Measurements from ENCODE around the gene ADM.
"Not testable (repeated sequence)": the region's sequence is repeated elsewhere in the genome, so short reads cannot be mapped to it uniquely, and the experiment has no call there.

Gene ADM, protein sequence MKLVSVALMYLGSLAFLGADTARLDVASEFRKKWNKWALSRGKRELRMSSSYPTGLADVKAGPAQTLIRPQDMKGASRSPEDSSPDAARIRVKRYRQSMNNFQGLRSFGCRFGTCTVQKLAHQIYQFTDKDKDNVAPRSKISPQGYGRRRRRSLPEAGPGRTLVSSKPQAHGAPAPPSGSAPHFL

DNA sequence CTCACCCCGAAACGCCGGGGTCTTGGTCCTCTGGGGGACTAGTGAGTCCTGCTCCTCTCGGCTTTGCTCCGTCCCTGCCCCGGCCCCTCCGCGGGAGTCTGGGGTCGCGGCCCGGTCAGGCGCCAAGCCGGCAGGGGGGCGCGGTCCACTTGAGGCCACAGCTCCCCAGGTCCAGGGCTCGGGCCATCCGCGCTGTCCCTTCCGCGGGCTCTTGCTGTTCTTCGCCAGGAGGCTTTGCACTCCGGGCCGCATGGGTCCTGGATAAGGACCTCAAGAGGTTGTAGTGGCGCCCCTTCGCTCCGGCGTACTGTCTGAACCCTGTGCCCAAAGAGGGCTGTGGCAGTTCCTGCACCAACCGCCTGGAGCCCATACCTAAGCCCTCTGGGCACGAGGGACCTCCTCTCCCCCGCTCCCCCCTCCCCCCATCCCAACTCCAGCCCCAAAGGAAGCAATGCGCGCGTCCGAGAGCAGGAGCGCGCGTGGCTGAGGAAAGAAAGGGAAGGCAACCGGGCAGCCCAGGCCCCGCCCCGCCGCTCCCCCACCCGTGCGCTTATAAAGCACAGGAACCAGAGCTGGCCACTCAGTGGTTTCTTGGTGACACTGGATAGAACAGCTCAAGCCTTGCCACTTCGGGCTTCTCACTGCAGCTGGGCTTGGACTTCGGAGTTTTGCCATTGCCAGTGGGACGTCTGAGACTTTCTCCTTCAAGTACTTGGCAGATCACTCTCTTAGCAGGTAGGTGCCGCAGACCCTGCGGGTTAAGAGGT is at the start of gene ADM:
TSS of gene ADM (plus strand) at position 579 of the 767 bp plus-strand sequence. CDS start 628 bp downstream, outside the sequence.
- peak; percentile 94 for DNase-seq

DNA sequence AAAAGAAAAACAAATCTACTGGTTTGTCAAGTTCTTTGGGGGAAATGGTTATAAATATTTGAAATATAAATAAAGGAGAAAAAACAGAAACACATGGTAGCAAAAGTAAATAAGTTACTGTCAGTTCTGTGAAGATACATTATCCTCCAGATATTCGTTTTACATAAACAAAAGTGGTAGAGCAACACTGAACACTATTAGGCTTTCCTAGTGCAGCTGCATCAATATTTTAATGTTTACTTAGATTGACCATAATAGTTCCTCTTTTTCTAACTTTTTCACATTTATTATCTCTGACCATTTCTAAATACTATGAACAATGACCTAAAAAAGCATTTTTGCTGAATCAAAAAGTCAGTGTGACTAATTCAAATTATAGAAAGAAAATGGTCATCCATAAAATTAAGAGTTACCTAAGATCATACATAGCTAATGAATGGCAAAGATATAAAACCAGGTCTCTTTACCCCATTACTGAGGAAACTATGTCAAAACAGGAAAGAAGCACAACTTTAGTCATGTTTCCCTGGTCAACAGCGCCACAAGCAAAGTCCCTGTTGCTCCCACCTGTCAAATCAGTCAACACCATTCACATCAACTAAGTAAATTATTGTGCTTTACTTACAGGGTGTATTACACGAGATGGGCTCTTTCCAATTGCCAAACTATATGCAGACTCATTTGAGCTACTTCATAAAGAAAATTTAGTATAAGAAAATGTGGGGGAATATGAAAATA is 49.3 kb upstream of the ADM start:
- DNase-seq: no peak

DNA sequence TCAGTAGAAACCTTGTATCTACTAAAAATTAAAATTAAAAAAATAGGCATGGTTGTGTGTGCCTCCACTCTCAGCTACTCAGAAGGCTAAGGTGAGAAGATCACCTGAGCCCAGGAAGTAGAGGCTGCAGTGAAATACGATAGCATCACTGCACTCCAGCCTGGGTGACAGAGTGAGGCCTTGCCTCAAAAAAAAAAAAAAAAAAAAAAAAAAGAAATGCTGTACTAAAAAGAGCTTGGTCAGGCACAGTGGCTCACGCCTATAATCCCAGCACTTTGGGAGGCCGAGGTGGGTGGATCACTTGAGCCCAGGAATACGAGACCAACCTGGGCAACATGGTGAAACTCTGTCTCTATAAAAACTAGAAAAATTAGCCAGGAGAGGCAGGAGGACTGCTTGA is 47.4 kb upstream of the ADM start:
- no peak for DNase-seq

DNA sequence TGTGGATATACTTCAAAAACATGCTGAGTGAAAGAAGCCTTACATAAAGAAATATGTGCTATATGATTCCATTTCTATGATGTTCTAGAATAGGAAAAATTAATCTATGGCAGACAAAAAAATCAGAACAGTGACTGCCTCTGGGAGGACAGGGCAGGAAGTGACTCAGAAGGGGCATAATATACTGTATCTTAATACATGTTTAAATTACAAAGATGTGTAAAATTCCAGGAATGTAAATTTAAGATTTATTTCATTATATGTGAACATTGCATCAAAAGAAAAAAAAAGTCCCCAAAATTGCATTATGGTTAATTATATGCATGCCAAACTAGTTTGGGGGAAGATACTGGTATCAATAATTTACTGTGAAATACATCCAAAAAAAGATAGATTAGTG is 43.1 kb upstream of the ADM start:
- peak; percentile 74 for DNase-seq

DNA sequence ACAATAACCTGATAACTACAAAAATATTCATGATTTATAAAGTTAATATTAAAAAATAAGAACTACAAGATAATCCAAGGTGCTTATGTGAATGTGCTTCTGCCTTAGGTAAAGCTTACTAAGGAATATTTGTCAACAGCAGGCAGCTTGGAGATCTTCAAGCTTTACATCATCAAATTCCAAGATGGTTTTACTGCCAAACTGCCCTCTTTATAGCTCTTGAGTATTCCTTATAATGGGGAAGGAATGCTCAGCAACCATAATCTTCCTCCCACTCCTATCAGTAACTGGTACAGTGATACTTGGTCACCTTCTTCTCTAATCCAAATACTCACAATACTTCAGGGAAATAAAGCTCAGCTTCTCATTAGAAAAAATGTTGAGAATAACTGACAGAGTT is 40.9 kb upstream of the ADM start:
- peak; percentile 72 for DNase-seq

DNA sequence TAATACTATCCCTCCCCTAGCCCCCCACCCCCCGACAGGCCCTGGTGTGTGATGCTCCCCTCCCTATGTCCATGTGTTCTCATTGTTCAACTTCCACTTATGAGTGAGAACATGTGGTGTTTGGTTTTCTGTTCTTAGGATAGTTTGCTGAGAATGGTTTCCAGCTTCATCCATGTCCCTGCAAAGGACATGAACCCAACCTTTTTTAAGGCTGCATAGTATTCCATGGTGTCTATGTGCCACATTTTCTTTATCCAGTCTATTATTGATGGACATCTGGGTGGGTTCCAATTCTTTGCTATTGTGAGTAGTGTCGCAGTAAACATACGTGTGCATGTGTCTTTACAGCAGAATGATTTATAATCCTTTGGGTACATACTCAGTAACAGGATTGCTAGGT is 40.2 kb upstream of the ADM start:
- not testable (repeated sequence) for DNase-seq

DNA sequence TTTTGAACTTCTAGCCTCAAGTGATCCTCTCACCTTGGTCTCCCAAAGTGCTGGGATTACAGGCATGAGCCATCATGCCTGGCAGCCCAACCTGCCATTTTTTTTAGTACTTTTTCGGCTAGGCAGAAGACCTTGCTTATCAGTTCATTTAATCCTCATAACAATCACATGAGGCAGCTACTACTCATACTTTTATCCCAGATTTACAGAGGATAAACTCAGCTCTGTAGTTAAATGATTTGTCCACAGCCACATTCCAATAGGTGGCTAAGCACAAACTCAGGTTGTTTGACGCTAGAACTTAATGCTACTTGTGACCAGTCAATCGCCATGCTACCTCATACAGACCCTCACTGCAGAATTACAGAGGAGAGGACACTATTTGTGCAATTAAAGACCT is 38.9 kb upstream of the ADM start:
- DNase-seq: no peak

DNA sequence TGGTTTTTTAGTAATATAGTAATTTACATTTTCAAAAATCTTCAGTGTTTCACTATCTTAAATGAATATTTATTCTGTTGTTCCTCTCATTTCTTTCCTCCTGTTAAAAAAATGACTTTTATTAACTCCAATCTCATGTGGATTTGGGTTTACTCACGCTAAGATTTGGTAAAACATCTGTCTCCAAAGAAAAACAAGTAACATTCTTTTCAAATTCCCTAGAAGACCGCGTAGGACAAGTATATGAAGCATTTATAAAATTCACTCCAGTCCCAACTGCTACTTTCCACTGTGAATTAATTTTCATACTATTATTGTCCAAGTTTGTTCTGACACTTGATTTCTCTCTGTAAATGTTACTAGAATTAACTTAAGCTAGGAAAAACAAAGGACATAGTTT is 37.1 kb upstream of the ADM start:
- no peak for DNase-seq

DNA sequence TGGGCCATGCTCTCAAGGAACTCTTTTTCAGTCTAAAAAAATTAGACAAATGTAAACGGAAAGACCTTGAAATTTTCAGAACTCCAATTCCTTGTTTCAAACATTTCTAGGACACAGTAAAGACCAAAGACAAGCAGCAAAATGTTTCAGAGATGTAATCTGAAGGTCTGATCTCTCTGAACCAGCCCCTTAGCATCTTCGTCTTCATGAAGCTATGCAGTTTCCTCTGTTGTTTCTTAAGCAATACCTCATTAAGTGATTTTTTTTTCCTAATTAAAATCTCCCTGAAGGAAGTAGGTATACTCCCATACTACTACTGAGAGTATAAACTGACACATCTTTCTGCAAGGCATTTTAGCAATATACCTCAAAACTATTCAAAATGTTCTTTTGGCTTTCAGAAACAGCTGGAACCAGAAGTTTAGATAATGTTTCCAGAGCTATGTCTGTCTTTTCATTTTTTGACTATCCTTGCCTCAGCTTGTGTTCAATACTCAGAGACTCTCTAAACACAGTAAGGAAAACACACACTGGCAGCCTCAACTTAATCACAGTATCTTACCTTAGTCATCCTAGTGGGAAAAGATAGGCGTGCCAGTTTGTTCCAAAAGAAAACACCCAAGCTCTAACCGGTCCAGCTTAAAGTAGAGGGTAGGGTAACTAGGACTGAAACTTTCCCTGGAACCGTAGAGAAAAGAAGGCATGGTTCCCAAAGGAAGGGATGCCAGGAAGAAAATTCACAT is 36.0 kb upstream of the ADM start:
- no peak for DNase-seq

DNA sequence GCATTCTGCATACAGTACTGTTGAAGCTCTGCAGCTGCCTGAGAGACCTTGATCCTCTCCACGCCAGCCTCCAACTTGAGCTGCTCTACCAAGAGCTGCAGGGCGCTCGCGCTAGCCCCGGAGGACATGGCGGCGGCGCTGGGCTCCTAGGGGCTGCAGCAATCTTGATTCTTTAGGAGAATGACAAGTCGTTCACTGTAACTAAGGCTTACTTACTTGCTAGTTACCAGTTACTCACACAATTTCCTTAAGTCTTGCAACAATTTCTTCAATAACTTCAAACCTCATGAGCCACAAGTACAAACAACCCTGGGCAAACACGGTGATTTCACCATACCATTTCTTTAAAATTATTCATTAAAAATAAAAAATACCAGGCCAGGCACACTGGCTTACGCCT is 32.7 kb upstream of the ADM start:
- peak; percentile 33 for DNase-seq

DNA sequence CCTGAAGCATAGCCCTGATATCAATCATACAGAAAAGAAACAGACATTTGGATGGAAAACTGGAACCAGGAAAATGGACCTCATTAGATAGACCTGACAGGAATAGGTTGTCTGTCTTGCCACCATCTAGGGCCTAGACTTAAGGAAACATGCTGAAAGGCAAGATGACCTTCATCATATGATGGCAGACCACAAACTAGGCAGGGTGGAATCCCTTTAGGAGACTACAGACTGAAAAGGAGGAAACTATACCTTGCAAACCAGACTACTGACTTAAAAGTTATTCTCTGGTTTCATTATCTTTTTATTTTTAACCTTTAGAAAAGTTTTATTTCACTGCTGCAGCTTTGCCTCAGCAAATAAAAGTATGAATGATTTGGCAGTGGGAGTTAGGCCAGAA is 31.1 kb upstream of the ADM start:
- DNase-seq: no peak

DNA sequence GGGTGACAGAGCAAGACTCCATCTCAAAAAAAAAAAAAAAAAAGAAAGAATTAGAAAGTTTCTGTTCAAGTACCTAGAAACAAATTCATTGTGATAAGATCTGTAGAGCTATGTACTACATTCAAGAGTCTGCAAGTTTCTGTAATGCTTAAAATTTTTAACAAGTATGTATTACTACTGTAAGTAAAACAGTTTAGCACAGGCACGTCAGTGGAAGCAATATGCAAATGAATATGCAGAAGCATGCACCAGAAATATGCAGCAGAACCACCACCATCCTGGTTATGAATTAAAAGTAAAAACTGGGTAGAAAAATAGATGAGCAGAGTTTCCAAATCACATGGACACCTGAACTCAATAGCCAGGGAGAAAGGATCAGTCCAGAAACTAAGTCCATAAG is 30.1 kb upstream of the ADM start:
- no peak for DNase-seq

DNA sequence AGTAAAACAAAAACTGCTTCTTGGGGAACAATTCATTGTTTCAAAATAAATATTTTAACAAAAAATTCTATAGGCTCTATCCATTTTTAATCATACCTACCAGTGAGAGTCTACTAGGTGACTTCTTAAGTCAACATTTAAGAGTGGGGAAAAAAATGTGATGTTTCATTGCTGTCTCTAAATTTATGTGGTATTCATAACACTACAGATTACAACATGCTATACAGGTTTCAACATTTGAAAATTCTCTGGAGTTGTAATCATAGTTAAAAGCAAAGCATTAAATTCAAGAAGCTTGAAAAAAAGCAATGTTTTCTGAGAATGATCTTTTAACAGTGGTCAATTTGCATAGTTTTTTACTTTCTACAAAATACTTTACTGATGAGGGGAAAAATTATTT is 29.2 kb upstream of the ADM start:
- peak; percentile 53 for DNase-seq

DNA sequence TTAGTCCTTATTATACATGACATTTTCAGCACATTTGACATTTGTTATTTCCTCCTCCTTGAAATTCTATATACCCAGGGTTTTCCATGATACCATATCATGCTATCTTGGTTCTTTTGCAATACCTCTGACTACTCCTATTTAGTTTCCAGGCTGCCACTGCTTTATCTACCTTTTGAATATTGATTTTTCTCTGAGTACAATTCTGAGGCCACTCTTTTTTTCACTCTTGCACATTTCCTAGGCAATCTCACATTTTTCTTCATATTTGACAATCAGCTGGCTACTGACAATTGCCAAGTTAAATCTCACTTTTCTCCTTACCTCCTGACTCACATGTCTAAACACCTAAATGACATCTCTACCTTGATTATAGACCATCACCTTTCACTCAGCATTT is 22.8 kb upstream of the ADM start:
- DNase-seq: no peak

DNA sequence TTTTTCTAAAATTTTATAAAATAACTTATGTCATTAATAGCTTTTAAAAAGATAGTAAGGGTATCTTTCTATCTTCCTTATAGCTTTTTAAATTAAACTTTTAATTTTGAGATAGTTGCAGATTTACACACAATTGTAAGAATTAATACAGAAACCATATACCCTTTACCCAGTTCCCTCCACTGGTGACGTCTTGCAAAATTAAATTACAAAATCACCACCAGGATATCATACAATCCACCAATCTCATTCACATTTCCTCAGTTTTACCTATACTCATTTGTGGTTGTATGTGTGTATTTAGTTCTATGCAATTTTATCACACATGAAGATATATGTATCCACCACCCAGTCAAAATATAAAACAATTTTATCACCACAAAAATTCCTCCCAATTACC is 20.9 kb upstream of the ADM start:
- no peak for DNase-seq

DNA sequence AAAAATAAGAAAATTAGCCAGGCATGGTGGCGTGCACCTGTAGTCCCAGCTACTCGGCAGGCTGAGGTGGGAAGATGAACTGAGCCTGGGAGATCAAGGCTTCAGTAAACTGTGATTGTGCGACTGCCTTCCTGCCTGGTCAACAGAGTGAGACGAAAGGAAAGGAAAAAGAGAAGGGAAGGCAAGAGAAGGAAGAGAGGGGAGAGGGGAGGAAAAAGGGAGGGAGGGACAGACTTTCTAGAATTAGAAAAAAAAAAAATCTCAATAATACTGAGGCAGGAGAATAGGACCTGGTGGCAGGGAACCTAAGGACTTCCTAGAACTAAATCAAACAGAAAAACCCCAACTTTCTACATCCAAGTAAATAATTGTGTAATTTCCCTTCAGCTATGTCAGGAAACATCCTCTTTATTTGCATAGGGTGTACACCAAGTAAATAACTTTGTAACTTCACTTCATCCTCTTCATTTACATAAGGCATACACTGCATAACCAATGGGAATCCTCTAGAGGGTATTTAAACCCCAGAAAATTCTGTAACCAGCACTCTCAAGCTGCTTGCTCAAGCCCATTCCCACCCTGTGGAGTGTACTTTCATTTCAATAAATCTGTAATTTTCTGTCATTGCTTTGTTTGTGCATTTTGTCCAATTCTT is 19.6 kb upstream of the ADM start:
- DNase-seq: no peak

DNA sequence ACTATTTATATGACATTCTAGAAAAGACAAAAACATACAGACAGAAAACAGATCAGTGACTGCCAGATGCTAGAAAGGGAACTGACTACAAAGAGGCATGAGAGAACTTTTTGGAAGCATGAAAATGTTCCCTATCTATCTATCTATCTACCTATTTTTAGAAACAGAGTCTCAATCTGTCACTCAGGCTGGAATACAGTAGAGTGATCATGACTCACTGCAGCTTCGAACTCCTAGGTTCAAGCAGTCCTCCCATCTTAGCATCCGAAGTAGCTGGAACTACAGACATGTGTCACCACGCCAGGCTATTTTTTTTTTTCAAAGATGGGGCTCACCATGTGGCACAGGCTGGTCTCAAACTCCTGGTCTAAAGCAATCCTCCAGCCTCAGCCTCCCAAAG is 17.7 kb upstream of the ADM start:
- peak; percentile 41 for DNase-seq

DNA sequence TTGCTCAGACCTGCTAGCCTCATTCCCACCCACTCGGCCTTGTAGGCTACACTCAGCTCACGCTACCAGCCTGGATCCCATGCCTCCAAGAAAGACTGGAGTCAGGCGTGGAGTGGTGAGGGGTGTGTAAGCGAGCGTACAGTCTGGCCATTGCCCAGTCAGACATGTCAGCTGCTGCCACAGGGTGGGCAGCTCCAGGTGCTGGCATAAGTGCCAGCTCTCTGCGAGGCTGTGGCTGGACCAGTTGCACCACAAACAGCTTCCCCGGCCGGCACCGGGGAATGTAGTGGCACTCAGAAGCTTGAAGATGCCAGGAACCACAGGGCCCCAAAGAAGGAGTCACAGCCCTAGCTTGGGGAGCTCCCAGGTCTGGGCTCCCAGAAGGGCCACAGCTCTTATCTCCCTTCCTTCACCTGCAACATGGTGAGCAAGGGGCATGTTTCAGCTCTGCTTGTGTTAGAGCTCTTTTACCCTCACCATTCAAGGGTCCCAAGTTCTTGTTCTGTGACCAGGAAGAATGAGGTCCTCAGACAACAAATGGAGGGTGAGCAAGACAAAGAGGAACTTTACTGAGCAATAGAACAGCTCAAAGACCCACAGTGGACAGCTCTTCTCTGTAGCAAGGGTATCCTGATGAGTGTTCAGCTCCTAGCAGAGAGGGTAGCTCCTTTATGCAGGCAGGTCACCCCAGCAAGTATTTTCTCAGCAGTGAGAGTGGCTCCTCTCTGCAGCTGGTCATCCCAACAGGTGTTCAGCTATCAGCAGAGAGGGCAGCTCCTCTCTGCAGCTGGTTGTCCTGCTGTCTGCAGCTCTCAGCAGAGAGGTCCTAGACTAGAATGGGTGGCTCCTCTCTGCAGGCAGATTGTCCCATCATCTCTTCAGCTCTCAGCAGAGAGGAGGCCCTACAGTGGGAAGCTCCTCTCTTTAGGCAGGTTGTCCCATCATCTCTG is 16.8 kb upstream of the ADM start:
- no peak for DNase-seq

DNA sequence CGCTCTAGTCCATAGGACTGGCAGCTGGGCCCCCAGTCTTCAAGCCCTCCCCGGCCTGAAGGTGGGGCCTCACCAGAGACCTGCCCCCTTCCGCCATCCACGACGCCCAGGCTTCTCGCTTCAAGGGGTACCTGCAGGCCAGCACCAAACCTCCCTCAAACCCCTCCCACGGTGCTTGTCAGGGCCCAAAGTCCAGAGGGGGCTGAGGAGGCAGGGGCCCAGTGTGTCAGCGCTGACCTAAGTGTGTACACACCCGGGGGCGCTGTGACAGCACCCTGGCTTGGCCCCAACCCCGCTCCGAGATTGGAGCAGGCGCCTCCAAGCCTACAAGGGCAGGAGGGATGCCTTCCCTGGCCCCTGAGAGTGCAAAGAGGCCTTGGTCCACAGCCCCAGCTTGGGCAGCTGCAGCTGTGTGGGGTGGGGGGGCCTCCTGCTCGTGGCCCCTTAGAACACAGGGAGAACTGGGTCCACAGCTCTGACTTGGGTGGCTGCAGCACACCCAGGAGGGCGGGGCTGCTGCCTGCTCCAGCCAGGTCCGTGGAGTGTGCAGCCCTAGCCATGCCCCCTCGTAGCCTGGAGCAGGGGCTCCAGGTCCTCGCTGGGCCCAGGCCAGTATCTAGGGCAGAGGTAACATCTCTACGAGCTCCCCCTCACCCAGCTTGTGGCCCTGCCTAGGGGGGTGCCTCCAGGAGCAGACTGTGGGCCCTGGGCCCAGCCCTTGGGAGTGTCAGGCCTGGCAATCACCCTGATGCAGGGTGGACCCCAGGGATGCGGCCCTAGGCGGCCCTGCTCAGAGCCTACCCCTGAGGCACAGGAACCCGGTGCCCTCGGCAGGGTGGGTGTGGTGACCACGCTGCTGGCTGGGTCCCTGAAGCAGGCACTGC is 15.8 kb upstream of the ADM start:
- DNase-seq: no peak

DNA sequence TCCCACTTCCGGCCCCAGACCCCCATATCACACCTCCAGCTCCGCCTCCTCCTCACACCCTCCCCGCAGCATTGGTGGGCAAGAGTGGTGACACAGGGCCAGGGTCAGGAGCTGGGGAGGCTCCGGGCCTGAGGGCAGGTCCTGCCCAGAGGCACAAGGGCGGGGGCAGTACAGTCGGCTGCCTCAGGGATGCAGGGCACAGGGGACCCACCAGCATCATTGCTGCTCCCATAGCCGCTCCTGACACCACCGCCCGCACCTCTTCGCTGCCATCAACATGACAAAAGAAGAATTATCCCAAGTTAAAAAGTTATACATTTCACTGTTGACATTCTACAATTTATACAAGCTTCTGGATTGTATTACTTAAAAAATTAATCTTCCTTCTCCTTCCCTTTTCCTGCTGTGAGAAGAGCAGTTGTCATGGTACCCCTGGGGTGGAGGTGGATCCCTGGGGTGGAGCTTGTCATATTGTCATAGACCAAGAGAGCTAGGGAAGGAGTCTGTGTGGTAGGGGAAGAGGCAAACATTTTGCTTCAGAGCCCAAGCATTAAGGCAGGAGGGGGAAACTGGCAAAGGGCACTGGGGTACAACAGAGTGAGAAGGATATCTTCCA is 15.0 kb upstream of the ADM start:
- DNase-seq: no peak

Data from HCEC 1CT (cell line).